SHP77 treated with DMSO at 0.1 percent for 48 hours (cell line): ENCODE results near the gene REEP1.

Experiments
- DNase-seq: peaks from one replicate; lab custom pipeline; 2025; lab: John Stamatoyannopoulos, UW

The REEP1 gene

GRCh38 chr2:86305915-86306254 is 31.5 kb downstream of the REEP1 start:
- no peak for DNase-seq

- no peak for DNase-seq
Observed at GRCh38 chr2:86305195-86305914, 32.1 kb downstream of the REEP1 start.

GRCh38 chr2:86304416-86304815 is 33.0 kb downstream of the REEP1 start:
- DNase-seq = no peak

GRCh38 chr2:86302320-86302719 is 35.1 kb downstream of the REEP1 start:
- no peak for DNase-seq

- DNase-seq = no peak
Observed at GRCh38 chr2:86301711-86302202, 35.7 kb downstream of the REEP1 start.

GRCh38 chr2:86301009-86301408 is 36.4 kb downstream of the REEP1 start:
- DNase-seq = no peak

- DNase-seq = no peak
Observed at GRCh38 chr2:86300496-86300895, 36.9 kb downstream of the REEP1 start.

GRCh38 chr2:86298411-86299390 is 38.7 kb downstream of the REEP1 start:
- no peak for DNase-seq

GRCh38 chr2:86297382-86298147 is 39.9 kb downstream of the REEP1 start:
- no peak for DNase-seq

GRCh38 chr2:86296947-86297346 is 40.5 kb downstream of the REEP1 start:
- no peak for DNase-seq

- no peak for DNase-seq
Observed at GRCh38 chr2:86295066-86295465, 42.4 kb downstream of the REEP1 start.

- no peak for DNase-seq
Observed at GRCh38 chr2:86293612-86294011, 43.8 kb downstream of the REEP1 start.

GRCh38 chr2:86292571-86293515 is 44.6 kb downstream of the REEP1 start:
- no peak for DNase-seq

GRCh38 chr2:86291328-86291662 is 46.1 kb downstream of the REEP1 start:
- DNase-seq = no peak

GRCh38 chr2:86290596-86291327 is 46.7 kb downstream of the REEP1 start:
- no peak for DNase-seq

- DNase-seq = no peak
Observed at GRCh38 chr2:86286516-86286915, 50.9 kb downstream of the REEP1 start.

- DNase-seq = no peak
Observed at GRCh38 chr2:86285981-86286380, 51.4 kb downstream of the REEP1 start.

GRCh38 chr2:86285571-86285970 is 51.9 kb downstream of the REEP1 start:
- no peak for DNase-seq

- no peak for DNase-seq
Observed at GRCh38 chr2:86284987-86285386, 52.4 kb downstream of the REEP1 start.

GRCh38 chr2:86284401-86284841 is 53.0 kb downstream of the REEP1 start:
- DNase-seq = no peak
